Measurements from ENCODE around the gene MBD4. TPM values are rescaled to one million over a fixed set of nuclear protein-coding genes. Genes with fewer than 3 reads are reported as not detected.

MBD4 gene
- total RNA-seq, 2 experiments from 2014 or later, result 38.9 to 44.5 TPM

DNA sequence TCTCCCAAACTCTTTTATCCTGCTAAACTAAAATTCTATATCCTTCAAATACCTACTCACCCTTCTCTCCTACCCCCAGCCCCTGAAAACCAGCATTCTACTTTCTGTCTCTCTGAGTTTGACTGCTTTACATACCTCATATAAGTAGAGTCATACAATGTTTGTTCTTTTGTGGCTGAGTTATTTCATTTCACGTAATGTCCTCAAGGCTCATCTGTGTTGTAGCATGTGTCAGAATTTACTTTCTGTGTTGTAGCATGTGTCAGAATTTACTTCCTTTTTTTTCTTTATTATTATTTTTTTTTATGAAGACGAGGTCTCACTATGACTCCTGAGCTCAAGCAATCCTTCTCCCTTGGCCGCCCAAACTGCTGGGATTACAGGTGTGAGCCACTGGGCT lies 20.4 kb upstream of the MBD4 start:
- TF ChIP-seq, protein P1, sequence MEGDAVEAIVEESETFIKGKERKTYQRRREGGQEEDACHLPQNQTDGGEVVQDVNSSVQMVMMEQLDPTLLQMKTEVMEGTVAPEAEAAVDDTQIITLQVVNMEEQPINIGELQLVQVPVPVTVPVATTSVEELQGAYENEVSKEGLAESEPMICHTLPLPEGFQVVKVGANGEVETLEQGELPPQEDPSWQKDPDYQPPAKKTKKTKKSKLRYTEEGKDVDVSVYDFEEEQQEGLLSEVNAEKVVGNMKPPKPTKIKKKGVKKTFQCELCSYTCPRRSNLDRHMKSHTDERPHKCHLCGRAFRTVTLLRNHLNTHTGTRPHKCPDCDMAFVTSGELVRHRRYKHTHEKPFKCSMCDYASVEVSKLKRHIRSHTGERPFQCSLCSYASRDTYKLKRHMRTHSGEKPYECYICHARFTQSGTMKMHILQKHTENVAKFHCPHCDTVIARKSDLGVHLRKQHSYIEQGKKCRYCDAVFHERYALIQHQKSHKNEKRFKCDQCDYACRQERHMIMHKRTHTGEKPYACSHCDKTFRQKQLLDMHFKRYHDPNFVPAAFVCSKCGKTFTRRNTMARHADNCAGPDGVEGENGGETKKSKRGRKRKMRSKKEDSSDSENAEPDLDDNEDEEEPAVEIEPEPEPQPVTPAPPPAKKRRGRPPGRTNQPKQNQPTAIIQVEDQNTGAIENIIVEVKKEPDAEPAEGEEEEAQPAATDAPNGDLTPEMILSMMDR (IDR thresholded peaks at IDR 0.05), result no peak
- Mint-ChIP-seq H3K9me3 (no peaks in the 10 kb centered on the region), H3K4me1 (ENCODE audit: low read depth) (peaks cover 2% of the 10 kb centered on the region), H3K27me3 (no peaks in the 10 kb centered on the region), H3K27ac (no peak overlapping the region), H3K36me3 (ENCODE audit: low read depth) (peaks cover 3% of the 10 kb centered on the region), H3K4me3 (no peak overlapping the region)
- intact Hi-C loops (cut with micrococcal nuclease), result no loop called here
- DNase-seq (no peak), ATAC-seq (no peak)
- ChIA-PET CTCF (no interaction called here), POLR2A (no interaction called here)

DNA sequence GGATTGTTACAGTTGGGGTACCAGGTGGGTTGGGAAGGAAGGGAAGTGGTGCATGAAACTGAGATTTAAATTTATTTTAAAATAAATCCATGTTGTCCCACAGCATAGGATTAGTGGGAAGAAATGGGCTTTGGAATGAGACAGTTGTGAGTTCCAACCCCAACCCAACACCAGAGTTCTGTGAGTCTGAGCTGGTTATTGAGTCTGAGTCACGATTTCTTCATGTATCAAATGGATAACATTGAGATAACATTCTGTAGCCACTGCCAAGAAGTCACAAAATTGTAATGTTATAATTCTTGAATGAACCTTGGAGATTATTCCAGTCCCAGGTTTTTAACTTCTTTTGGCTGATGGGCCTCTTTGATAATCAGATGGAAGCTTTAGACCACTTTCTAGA lies 14.0 kb upstream of the MBD4 start:
- no peak for DNase-seq
- CTCF ChIA-PET, result interaction anchor here (1.0 to 1.3 kb wide), 3 partner anchors 13 to 41 kb away, joined by 3 to 4 read pairs (median 3); partner anchors contain the start of genes IFT122 and MBD4

DNA sequence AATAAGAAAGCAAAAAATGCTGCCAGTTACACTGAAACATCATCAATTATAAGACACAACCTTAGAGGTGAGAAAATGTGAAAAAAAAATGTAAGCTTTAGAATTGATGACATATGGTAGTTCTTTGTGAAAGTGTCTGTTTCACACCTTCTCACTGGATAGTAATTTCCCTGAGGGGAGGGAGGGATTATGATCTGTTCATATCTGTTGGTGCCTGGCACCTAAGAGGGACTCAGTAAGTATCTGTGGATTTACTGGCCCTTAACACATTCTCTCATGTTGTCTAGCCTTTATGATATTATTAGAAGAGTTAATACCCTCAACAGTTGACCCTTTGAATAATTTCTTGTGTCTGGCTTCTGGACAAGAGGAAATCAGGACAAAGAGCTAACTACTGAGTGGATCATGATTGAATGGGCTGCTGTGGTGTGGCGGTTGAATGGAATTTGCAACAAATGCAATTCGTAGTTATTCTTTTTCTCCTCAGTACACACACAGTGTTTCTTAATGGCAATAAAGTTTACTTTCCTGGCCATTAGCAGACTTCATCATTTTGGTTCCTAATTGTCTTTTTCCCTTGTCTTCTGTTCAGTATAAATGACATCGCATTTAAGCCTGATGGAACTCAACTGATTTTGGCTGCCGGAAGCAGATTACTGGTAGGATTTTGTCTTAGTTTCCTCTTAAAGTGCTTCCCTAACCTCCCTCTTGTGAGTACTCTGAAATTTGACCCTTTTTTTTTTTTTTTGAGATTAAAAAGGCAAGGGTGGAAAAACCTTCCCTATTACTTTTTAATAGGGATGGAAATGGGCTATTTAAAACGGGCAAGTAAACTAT lies 9.7 kb upstream of the MBD4 start:
- TF ChIP-seq, protein P1 (IDR thresholded peaks at IDR 0.05), result no peak
- ATAC-seq (no peak), DNase-seq (no peak)
- H3K27me3 Mint-ChIP-seq, result no peaks in the 10 kb centered on the region
- no peaks in the 10 kb centered on the region for H3K4me1 Mint-ChIP-seq (ENCODE audit: low read depth)
- peaks cover 10% of the 10 kb centered on the region for H3K36me3 Mint-ChIP-seq (ENCODE audit: low read depth)
- ChIA-PET CTCF (interaction anchor here (1.5 kb wide), 1 partner anchor 95 kb away, joined by 3 read pairs; no protein-coding TSS in a partner anchor), POLR2A (interaction anchor here (0.9 kb wide), 1 partner anchor 23 kb away, joined by 3 read pairs; no protein-coding TSS in a partner anchor)
- intact Hi-C loops (cut with micrococcal nuclease), result no loop called here
- no peaks in the 10 kb centered on the region for H3K9me3 Mint-ChIP-seq
- H3K27ac Mint-ChIP-seq, result no peak overlapping the region
- H3K4me3 Mint-ChIP-seq, result no peak overlapping the region

More for the DNA sequence above, 14.0 kb upstream of the MBD4 start:
- Mint-ChIP-seq H3K27me3 (no peaks in the 10 kb centered on the region), H3K4me1 (ENCODE audit: low read depth) (no peaks in the 10 kb centered on the region), H3K36me3 (ENCODE audit: low read depth) (peaks cover 13% of the 10 kb centered on the region), H3K27ac (no peak overlapping the region), H3K4me3 (no peak overlapping the region), H3K9me3 (no peaks in the 10 kb centered on the region)
- TF ChIP-seq, protein P1 (IDR thresholded peaks at IDR 0.05), result no peak
- POLR2A ChIA-PET, result no interaction called here
- intact Hi-C loops (cut with micrococcal nuclease), result no loop called here
- no peak for ATAC-seq

DNA sequence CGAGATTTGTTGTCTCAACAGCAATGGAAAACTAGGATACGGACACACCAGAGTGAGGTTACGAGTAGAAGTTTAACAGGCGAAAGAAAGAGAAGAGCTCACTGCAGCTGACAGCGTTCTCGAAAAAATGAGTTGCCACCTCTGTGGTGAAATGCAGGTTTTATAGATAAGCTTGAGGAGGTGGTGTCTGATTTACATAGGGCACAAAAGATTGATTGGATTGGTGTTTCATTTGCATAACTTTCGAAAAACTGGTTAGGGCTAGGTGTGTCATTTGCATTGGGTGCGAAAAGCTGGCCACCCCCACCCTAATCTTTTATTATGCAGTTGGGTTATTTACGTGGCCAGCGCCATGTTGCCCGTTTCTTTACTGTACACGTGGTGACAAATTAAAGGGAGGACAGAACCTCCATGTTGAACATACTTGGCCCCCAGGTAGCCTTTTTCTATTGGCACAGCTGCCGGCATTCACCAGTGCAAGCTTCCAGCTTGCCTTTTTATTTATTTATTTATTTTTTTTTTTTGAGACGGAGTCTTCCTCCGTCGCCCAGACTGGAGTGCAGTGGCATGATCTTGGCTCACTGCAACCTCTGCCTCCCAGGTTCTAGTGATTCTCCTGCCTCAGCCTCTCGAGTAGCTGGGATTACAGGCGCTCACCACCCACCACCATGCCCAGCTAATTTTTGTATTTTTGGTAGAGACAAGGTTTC lies 8.6 kb upstream of the MBD4 start:
- no peak overlapping the region for H3K4me3 Mint-ChIP-seq
- H3K9me3 Mint-ChIP-seq, result no peaks in the 10 kb centered on the region
- H3K4me1 Mint-ChIP-seq (ENCODE audit: low read depth), result peaks cover 3% of the 10 kb centered on the region
- TF ChIP-seq, protein P1 (IDR thresholded peaks at IDR 0.05), result no peak
- H3K27ac Mint-ChIP-seq, result no peak overlapping the region
- intact Hi-C loops (cut with micrococcal nuclease), result no loop called here
- DNase-seq, result no peak
- ChIA-PET CTCF (interaction anchor here (1.5 kb wide), 1 partner anchor 96 kb away, joined by 3 read pairs; no protein-coding TSS in a partner anchor), POLR2A (no interaction called here)
- H3K27me3 Mint-ChIP-seq, result no peaks in the 10 kb centered on the region
- H3K36me3 Mint-ChIP-seq (ENCODE audit: low read depth), result peaks cover 7% of the 10 kb centered on the region
- no peak for ATAC-seq

DNA sequence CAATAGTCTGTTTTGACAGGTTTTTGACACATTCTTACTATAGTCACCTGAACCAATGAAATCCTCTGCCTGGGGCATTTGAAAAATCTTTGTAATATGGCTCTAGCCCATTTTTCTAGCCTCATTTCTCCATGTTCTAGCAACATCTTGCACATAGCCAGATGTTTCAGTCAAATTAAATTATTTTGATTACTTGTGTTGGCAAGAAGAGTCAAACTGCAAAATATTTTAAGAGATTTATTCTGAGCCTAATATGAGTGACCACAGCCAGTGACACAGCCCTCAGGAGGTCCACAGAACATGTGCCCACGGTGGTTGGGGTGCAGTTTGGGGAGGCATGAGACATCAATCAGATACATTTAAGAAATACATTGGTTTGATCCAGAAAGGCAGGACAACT lies 7.2 kb upstream of the MBD4 start:
- H3K4me3 Mint-ChIP-seq, result no peak overlapping the region
- H3K27me3 Mint-ChIP-seq, result no peaks in the 10 kb centered on the region
- H3K4me1 Mint-ChIP-seq (ENCODE audit: low read depth), result peaks cover 15% of the 10 kb centered on the region
- ChIA-PET CTCF (no interaction called here), POLR2A (no interaction called here)
- ATAC-seq (no peak), DNase-seq (no peak)
- no peaks in the 10 kb centered on the region for H3K9me3 Mint-ChIP-seq
- no peak overlapping the region for H3K27ac Mint-ChIP-seq
- intact Hi-C loops (cut with micrococcal nuclease), result no loop called here
- H3K36me3 Mint-ChIP-seq (ENCODE audit: low read depth), result no peaks in the 10 kb centered on the region
- TF ChIP-seq, protein P1 (IDR thresholded peaks at IDR 0.05), result no peak

All from activated CD8-positive, alpha-beta T cell treated with anti-CD3 and anti-CD28 coated beads for 36 hours (primary cell).